Measurements from ENCODE around the gene MCMBP. TPM values are rescaled to one million over a fixed set of nuclear protein-coding genes. Genes with fewer than 3 reads are reported as not detected.
A peak's percentile ranks its signal among the peaks of the same experiment; 100 is the strongest.

MCMBP gene
- total RNA-seq, 1 experiment from 2014 or later, result 148 TPM

- Histone ChIP-seq H3K9ac (ENCODE audit: low read length) (peak overlapping the region; percentile 80), H3K79me2 (ENCODE audit: insufficient read depth, low read length) (peaks cover 62% of the 10 kb centered on the region), H2AFZ (ENCODE audit: low read depth, low read length, poor library complexity, severe bottlenecking) (no peak overlapping the region), H3K9me2 (ENCODE audit: insufficient read depth) (no peaks in the 10 kb centered on the region), H3K27ac (ENCODE audit: low read depth, low read length) (no peak overlapping the region), H3K4me2 (ENCODE audit: low read length) (peak overlapping the region; percentile 88), H3K4me3 (replicated peaks in 1 of 2; ENCODE audit: low read depth in 1 of 2, low read length in 2 of 2) (peak overlapping the region; percentile 83 to 94), H3K36me3 (ENCODE audit: control insufficient read depth in 1 of 2, insufficient read depth in 2 of 2, low read length in 2 of 2) (peaks cover 13 to 18% of the 10 kb centered on the region in 2 experiments; a peak in 3 of 4 replicates), H3K9me3 (ENCODE audit: control insufficient read depth in 1 of 2, insufficient read depth in 1 of 2, low read depth in 1 of 2, low read length in 2 of 2) (no peaks in the 10 kb centered on the region), H3K27me3 (ENCODE audit: insufficient read depth, low read length) (no peaks in the 10 kb centered on the region), H3K4me1 (ENCODE audit: control insufficient read depth in 1 of 2, insufficient read depth in 2 of 2, low read length in 2 of 2) (peaks cover 7 to 18% of the 10 kb centered on the region in 2 experiments; a peak in 3 of 4 replicates), H4K20me1 (ENCODE audit: insufficient read depth) (peaks cover 12% of the 10 kb centered on the region; the same call in 1 of the 2 replicates)
- DNase-seq (ENCODE audit: low read depth, low spot score) (no peak), ATAC-seq (no peak)
- RAD21 ChIA-PET (ENCODE audit: low non-redundant PET in 1 of 2, low total read pairs in 2 of 2, uncharacterized antibody in 2 of 2, unreplicated experiment in 2 of 2), result interaction anchor here in 1 of 2 experiments (0.7 kb wide), 1 partner anchor 12 kb away, joined by 3 read pairs; no protein-coding TSS in a partner anchor
- no peak for TF ChIP-seq SP1 (IDR thresholded peaks at IDR 0.05; ENCODE audit: low read depth)
- POLR2A ChIA-PET, result no interaction called here
- BruUV-seq (replicated peaks), result TSS peak; percentile 49
- CTCF ChIA-PET, result no interaction called here
- intact Hi-C loops (cut with micrococcal nuclease), result no loop called here
Measured at GRCh38 chr10:119893845-119894427, 21.3 kb upstream of the MCMBP start.

GRCh38 chr10:119893074-119893473 is 20.4 kb upstream of the MCMBP start:
- ChIA-PET CTCF (interaction anchor here (1.0 kb wide), 2 partner anchors 142 to 206 kb away, joined by 4 read pairs; no protein-coding TSS in a partner anchor), RAD21 (ENCODE audit: low non-redundant PET in 1 of 2, low total read pairs in 2 of 2, uncharacterized antibody in 2 of 2, unreplicated experiment in 2 of 2) (interaction anchor here in 1 of 2 experiments (0.7 kb wide), 1 partner anchor 13 kb away, joined by 3 read pairs; no protein-coding TSS in a partner anchor), POLR2A (interaction anchor here (0.9 to 1.9 kb wide), 5 partner anchors 8 to 20 kb away, joined by 3 to 20 read pairs (median 8); partner anchors contain the start of gene MCMBP)
- peaks cover 7 to 18% of the 10 kb centered on the region in 2 experiments; a peak in 3 of 4 replicates for H3K4me1 ChIP-seq (ENCODE audit: control insufficient read depth in 1 of 2, insufficient read depth in 2 of 2, low read length in 2 of 2)
- no peaks in the 10 kb centered on the region for H3K27me3 ChIP-seq (ENCODE audit: insufficient read depth, low read length)
- intact Hi-C loops (cut with micrococcal nuclease), result no loop called here
- H3K9ac ChIP-seq (ENCODE audit: low read length), result peak overlapping the region; percentile 80
- H3K27ac ChIP-seq (ENCODE audit: low read depth, low read length), result peak overlapping the region; percentile 54
- no peaks in the 10 kb centered on the region for H3K9me3 ChIP-seq (ENCODE audit: control insufficient read depth in 1 of 2, insufficient read depth in 1 of 2, low read depth in 1 of 2, low read length in 2 of 2)
- peak; percentile 20 for ATAC-seq
- H3K79me2 ChIP-seq (ENCODE audit: insufficient read depth, low read length), result peaks cover 54% of the 10 kb centered on the region
- H4K20me1 ChIP-seq (ENCODE audit: insufficient read depth), result peaks cover 11% of the 10 kb centered on the region; the same call in 1 of the 2 replicates
- no peaks in the 10 kb centered on the region for H3K9me2 ChIP-seq (ENCODE audit: insufficient read depth)
- TF ChIP-seq JUND (IDR thresholded peaks at IDR 0.05), result no peak
- TF ChIP-seq REST (IDR thresholded peaks at IDR 0.05; ENCODE audit: low read depth), result no peak
- no peak for TF ChIP-seq TCF7L2 (IDR thresholded peaks at IDR 0.05; ENCODE audit: borderline replicate concordance, extremely low read depth, insufficient read depth, insufficient read length)
- TF ChIP-seq POLR2A (IDR thresholded peaks at IDR 0.05; ENCODE audit: borderline replicate concordance, extremely low read depth, insufficient read depth, insufficient read length), result no peak
- no peak for TF ChIP-seq SIN3A (IDR thresholded peaks at IDR 0.05; ENCODE audit: low read depth)
- TF ChIP-seq RAD21 (IDR thresholded peaks at IDR 0.05; ENCODE audit: low read depth), result no peak
- TF ChIP-seq SP1 (IDR thresholded peaks at IDR 0.05; ENCODE audit: low read depth), result no peak
- TF ChIP-seq FOSL1 (IDR thresholded peaks at IDR 0.05; ENCODE audit: low read depth), result no peak
- TF ChIP-seq CEBPB (IDR thresholded peaks at IDR 0.05; ENCODE audit: low read depth), result no peak
- TF ChIP-seq SRF (IDR thresholded peaks at IDR 0.05; ENCODE audit: low read depth), result no peak
- TF ChIP-seq, protein P1, sequence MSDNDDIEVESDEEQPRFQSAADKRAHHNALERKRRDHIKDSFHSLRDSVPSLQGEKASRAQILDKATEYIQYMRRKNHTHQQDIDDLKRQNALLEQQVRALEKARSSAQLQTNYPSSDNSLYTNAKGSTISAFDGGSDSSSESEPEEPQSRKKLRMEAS (IDR thresholded peaks at IDR 0.05), result no peak
- DNase-seq (ENCODE audit: low read depth, low spot score), result no peak
- H3K4me2 ChIP-seq (ENCODE audit: low read length), result peak overlapping the region; percentile 88
- H3K4me3 ChIP-seq (replicated peaks in 1 of 2; ENCODE audit: low read depth in 1 of 2, low read length in 2 of 2), result peak overlapping the region; percentile 83 to 94
- no TSS peak for BruUV-seq (replicated peaks)
- H2AFZ ChIP-seq (ENCODE audit: low read depth, low read length, poor library complexity, severe bottlenecking), result no peak overlapping the region
- peaks cover 4 to 9% of the 10 kb centered on the region in 2 experiments; a peak in 2 of 4 replicates for H3K36me3 ChIP-seq (ENCODE audit: control insufficient read depth in 1 of 2, insufficient read depth in 2 of 2, low read length in 2 of 2)
